OCI-LY1 (cell line): Measurements from ENCODE around the gene GUCY1A2.

Source experiments
- H2AFZ ChIP-seq: fragments of 200-600 bp; sonication (generic), shearing (Covaris generic); 2 replicates; pipeline ENCODE4 v1.6.0; 2014; ENCODE audit warnings: antibody characterized with exemption, mild to moderate bottlenecking, low read length
- H3F3A ChIP-seq: fragments of 200-600 bp; sonication (generic), shearing (Covaris generic); 2 replicates; pipeline ENCODE4 v1.6.0; 2014; ENCODE audit warnings: mild to moderate bottlenecking, antibody characterized with exemption, low read length, moderate library complexity; ENCODE audit not compliant: insufficient read depth
- H3K27ac ChIP-seq: fragments of 200-600 bp; sonication (generic); 2 replicates; pipeline ENCODE4 v1.5.1; 2014; ENCODE audit warnings: low read length, mixed run types, mild to moderate bottlenecking, low read depth; ENCODE audit not compliant: poor library complexity, severe bottlenecking
- H3K27me3 ChIP-seq: fragments of 200-600 bp; sonication (generic); 2 replicates; pipeline ENCODE4 v1.6.0; 2014; ENCODE audit warnings: antibody characterized with exemption, mild to moderate bottlenecking, low read length, moderate library complexity; ENCODE audit not compliant: insufficient read depth
- H3K36me3 ChIP-seq: fragments of 200-600 bp; sonication (generic); 2 replicates; pipeline ENCODE4 v1.6.1; 2014; ENCODE audit warnings: mild to moderate bottlenecking, antibody characterized with exemption, low read length, moderate library complexity, mixed read lengths; ENCODE audit not compliant: insufficient read depth
- H3K4me1 ChIP-seq: fragments of 200-600 bp; sonication (generic); 2 replicates; pipeline ENCODE4 v1.5.1; 2014; ENCODE audit warnings: mild to moderate bottlenecking, low read length, moderate library complexity; ENCODE audit not compliant: insufficient read depth, severe bottlenecking
- H3K4me2 ChIP-seq: fragments of 200-600 bp; sonication (generic), shearing (Covaris generic); 2 replicates; pipeline ENCODE4 v1.6.1; 2014; ENCODE audit warnings: low read length
- H3K4me3 ChIP-seq: fragments of 200-600 bp; sonication (generic); 2 replicates; pipeline ENCODE4 v1.5.1; 2014; ENCODE audit warnings: low read length, low read depth, mild to moderate bottlenecking, mixed read lengths; ENCODE audit not compliant: poor library complexity, severe bottlenecking
- H3K79me2 ChIP-seq: fragments of 200-600 bp; shearing (Covaris generic); 2 replicates; pipeline ENCODE4 v1.6.1; 2016; ENCODE audit warnings: mixed run types, low read length, mixed read lengths; ENCODE audit not compliant: insufficient read depth
- H3K9ac ChIP-seq: fragments of 200-600 bp; sonication (generic), shearing (Covaris generic); 2 replicates; pipeline ENCODE4 v1.6.1; 2014; ENCODE audit warnings: mild to moderate bottlenecking, low read length, mixed read lengths
- H3K9me2 ChIP-seq: fragments of 200-600 bp; sonication (generic), shearing (Covaris generic); 2 replicates; pipeline ENCODE4 v1.6.1; 2014; ENCODE audit warnings: low read depth, mild to moderate bottlenecking, low read length, mixed read lengths
- H3K9me3 ChIP-seq: fragments of 200-600 bp; shearing (Covaris generic); 2 replicates; pipeline ENCODE4 v1.6.1; 2014; ENCODE audit warnings: low read length, mixed read lengths
- H4K20me1 ChIP-seq: fragments of 200-600 bp; sonication (generic), shearing (Covaris generic); 2 replicates; pipeline ENCODE4 v1.6.0; 2016; ENCODE audit warnings: mild to moderate bottlenecking, low read length; ENCODE audit not compliant: insufficient read depth
- CTCF ChIP-seq: fragments of 200-600 bp; sonication (generic), shearing (Covaris generic); IDR thresholded peaks from 2 replicates; pipeline ENCODE4 v1.5.1; 2017; ENCODE audit warnings: mild to moderate bottlenecking, antibody characterized with exemption, low read length, moderate library complexity, mixed read lengths
- EZH2 ChIP-seq: fragments of 200-600 bp; sonication (generic), shearing (Covaris generic); IDR thresholded peaks from 2 replicates; pipeline ENCODE4 v1.8.0; 2017; ENCODE audit warnings: borderline replicate concordance, mixed run types, mild to moderate bottlenecking, antibody characterized with exemption, low read length, moderate library complexity, mixed read lengths

GUCY1A2 gene

GRCh38 chr11:107050121-107050520 is 31.8 kb upstream of the GUCY1A2 start:
- H2AFZ ChIP-seq, result no peak overlapping the region
- no peaks in the 10 kb centered on the region for H4K20me1 ChIP-seq
- H3K4me3 ChIP-seq, result no peak overlapping the region
- no peaks in the 10 kb centered on the region for H3K27me3 ChIP-seq
- H3K79me2 ChIP-seq, result no peaks in the 10 kb centered on the region
- no peaks in the 10 kb centered on the region for H3K9me2 ChIP-seq
- no peaks in the 10 kb centered on the region for H3K9me3 ChIP-seq
- H3K27ac ChIP-seq, result no peak overlapping the region
- no peaks in the 10 kb centered on the region for H3K4me1 ChIP-seq
- no peak overlapping the region for H3K4me2 ChIP-seq
- H3K9ac ChIP-seq, result no peak overlapping the region
- no peaks in the 10 kb centered on the region for H3K36me3 ChIP-seq
- TF ChIP-seq CTCF (no peak), EZH2 (no peak)
- no peaks in the 10 kb centered on the region for H3F3A ChIP-seq

DNA sequence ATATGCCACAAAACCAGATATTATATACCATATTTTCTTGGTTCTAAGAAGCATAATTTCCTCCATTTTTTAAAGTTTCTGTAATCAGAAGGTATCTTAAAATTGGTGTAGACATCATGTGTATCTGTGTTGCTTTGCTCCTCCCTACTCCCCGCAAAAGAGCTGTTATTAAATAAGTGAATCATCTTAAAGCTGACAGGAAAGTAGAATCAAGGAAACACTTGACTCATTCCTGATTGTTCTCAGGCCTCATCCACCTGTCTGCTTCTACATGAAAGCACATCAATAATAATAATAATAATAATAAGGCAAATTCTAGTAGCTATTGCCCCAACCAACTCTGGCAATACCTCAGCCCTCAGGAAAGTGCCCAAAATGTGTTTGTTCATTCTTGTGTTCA is 26.2 kb upstream of the GUCY1A2 start:
- Histone ChIP-seq H3K36me3 (no peaks in the 10 kb centered on the region), H3K9me3 (no peaks in the 10 kb centered on the region), H3K79me2 (no peaks in the 10 kb centered on the region), H3K4me2 (no peak overlapping the region), H3K27ac (no peak overlapping the region), H3K4me3 (no peak overlapping the region), H3K9me2 (no peaks in the 10 kb centered on the region), H2AFZ (no peak overlapping the region), H3K4me1 (no peaks in the 10 kb centered on the region), H4K20me1 (no peaks in the 10 kb centered on the region), H3K27me3 (no peaks in the 10 kb centered on the region), H3F3A (no peaks in the 10 kb centered on the region), H3K9ac (no peak overlapping the region)
- TF ChIP-seq CTCF, result no peak
- no peak for TF ChIP-seq EZH2

GRCh38 chr11:107043242-107044006 is 25.1 kb upstream of the GUCY1A2 start:
- H3K4me3 ChIP-seq, result no peak overlapping the region
- H3K4me1 ChIP-seq, result no peaks in the 10 kb centered on the region
- no peaks in the 10 kb centered on the region for H3K9me2 ChIP-seq
- H3K27ac ChIP-seq, result no peak overlapping the region
- H3K4me2 ChIP-seq, result no peak overlapping the region
- no peak overlapping the region for H3K9ac ChIP-seq
- no peaks in the 10 kb centered on the region for H3K79me2 ChIP-seq
- no peaks in the 10 kb centered on the region for H3K9me3 ChIP-seq
- no peaks in the 10 kb centered on the region for H3K36me3 ChIP-seq
- H3K27me3 ChIP-seq, result no peaks in the 10 kb centered on the region
- no peaks in the 10 kb centered on the region for H4K20me1 ChIP-seq
- H3F3A ChIP-seq, result no peaks in the 10 kb centered on the region
- TF ChIP-seq EZH2, result no peak
- TF ChIP-seq CTCF, result no peak
- no peak overlapping the region for H2AFZ ChIP-seq
